Activated T-helper 2 cell treated with anti-CD3 and anti-CD28 coated beads, Interferon-gamma antibody, Interleukin-2, Interleukin-4, amounts not matched to agents 10 μg/mL and 5 μg/mL and 100 μg/mL, durations not matched to agents 14 hours and 24 hours and 36 hours (primary cell): ENCODE measurements around the gene CAPZB. TPM values are rescaled to one million over a fixed set of nuclear protein-coding genes. Genes with fewer than 3 reads are reported as not detected.
A peak's percentile ranks its signal among the peaks of the same experiment; 100 is the strongest.
"Not testable (repeated sequence)": the region's sequence is repeated elsewhere in the genome, so short reads cannot be mapped to it uniquely, and the experiment has no call there.

Experiments used
- DNase-seq: peaks from one replicate; pipeline ENCODE4 v3.0.0; 2021; ENCODE audit warnings: low spot score
- H3K27ac Mint-ChIP-seq: one replicate; pipeline ENCODE4 v1.8.0; 2021; ENCODE audit warnings: mixed read lengths
- H3K27me3 Mint-ChIP-seq: one replicate; pipeline ENCODE4 v1.8.0; 2021; ENCODE audit warnings: low read depth, mixed read lengths
- H3K36me3 Mint-ChIP-seq: one replicate; pipeline ENCODE4 v1.8.0; 2021; ENCODE audit warnings: low read depth, mixed read lengths
- H3K4me1 Mint-ChIP-seq: one replicate; pipeline ENCODE4 v1.8.0; 2021; ENCODE audit warnings: low read depth, mixed read lengths
- H3K4me3 Mint-ChIP-seq: one replicate; pipeline ENCODE4 v1.8.0; 2021; ENCODE audit warnings: low read depth, mild to moderate bottlenecking, moderate library complexity, mixed read lengths
- H3K9me3 Mint-ChIP-seq: one replicate; pipeline ENCODE4 v1.8.0; 2021; ENCODE audit warnings: mixed read lengths
- intact Hi-C: fragments of 100-400 bp; cut with micrococcal nuclease; formaldehyde crosslinking; loops from one replicate; pipeline ENCODE4 v1.15.1; 2023
- total RNA-seq: library from RNA; stranded (reverse); gene quantifications from 2 replicates; pipeline ENCODE4 v1.2.3, GENCODE V29; 2022

The CAPZB gene
- total RNA-seq, 1 donor from 2014 or later, result 329 TPM

DNA sequence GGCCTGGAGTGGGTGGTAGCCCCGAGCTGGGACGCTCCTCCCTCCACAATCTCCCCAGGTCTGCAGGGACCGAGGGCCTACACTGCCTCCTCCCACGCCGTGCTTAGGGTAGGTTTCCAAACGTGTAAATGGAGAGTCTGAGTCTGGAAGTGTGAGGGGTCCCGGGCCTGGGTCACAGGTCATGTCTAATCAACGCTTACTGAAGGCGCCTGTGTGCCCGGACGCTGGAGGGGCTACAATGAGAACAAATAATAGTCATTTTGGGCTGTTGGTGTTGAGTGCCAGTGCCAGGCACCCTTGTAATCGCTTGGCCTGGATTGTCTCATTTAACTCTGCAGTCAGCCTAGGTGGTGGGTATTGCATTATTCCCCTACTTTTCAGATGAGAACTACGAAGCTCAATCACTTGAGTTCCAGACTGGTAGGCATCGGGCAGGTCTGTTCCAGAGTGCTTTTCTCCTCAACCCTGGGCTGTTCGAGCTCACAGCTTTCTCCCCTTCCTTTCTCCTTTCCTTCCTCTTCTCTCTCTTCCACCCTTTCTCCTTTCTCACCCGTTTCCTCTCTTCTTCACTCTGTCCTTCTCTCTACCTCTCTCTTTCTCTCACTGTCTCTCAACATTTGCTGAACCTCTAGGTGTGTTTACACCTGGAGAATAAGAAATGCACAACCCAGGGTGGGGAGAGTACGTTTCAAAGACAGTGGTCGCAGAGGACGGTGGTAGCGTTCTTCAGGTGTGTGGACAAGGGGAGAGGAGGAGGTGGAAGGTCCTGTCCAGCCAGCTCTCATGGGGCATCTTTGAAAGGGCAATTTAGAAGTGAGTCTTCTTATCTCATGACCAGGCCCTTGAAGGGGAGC is 172.3 kb downstream of the CAPZB start:
- DNase-seq, result no peak
- H3K27ac Mint-ChIP-seq, result peak overlapping the region; percentile 12
- intact Hi-C loops, result loop anchor here (1.0 kb wide), 1 partner anchor 62 kb away; the partner anchor contains the start of genes EMC1 and MRTO4
- no peaks in the 10 kb centered on the region for H3K9me3 Mint-ChIP-seq
- H3K4me3 Mint-ChIP-seq, result peak overlapping the region; percentile 85
- H3K27me3 Mint-ChIP-seq, result no peaks in the 10 kb centered on the region
- H3K4me1 Mint-ChIP-seq, result peaks cover 31% of the 10 kb centered on the region
- peaks cover 13% of the 10 kb centered on the region for H3K36me3 Mint-ChIP-seq

- Mint-ChIP-seq H3K27ac (peak within 1 kb of the TSS; percentile 78), H3K36me3 (peaks cover 19% of the 10 kb centered on the region), H3K4me1 (peaks cover 31% of the 10 kb centered on the region), H3K4me3 (peak within 1 kb of the TSS; percentile 93), H3K9me3 (no peaks in the 10 kb centered on the region), H3K27me3 (no peaks in the 10 kb centered on the region)
- intact Hi-C loops, result loop anchor here (1.0 kb wide), 1 partner anchor 61 kb away; the partner anchor contains the start of genes EMC1 and MRTO4
- peak; percentile 91 for DNase-seq
These were observed 173.2 kb downstream of the CAPZB start, which contains the start of the genes AKR7A2 and SLC66A1 for GRCh38 chr1:19311931-19312781. Gene AKR7A2, minus strand, starts transcription at chr1:19312144. Its CDS starts 20 bp downstream, at chr1:19312124. Gene SLC66A1, plus strand, starts transcription at chr1:19312326. Its CDS starts 5,352 bp downstream, at chr1:19317678.

DNA sequence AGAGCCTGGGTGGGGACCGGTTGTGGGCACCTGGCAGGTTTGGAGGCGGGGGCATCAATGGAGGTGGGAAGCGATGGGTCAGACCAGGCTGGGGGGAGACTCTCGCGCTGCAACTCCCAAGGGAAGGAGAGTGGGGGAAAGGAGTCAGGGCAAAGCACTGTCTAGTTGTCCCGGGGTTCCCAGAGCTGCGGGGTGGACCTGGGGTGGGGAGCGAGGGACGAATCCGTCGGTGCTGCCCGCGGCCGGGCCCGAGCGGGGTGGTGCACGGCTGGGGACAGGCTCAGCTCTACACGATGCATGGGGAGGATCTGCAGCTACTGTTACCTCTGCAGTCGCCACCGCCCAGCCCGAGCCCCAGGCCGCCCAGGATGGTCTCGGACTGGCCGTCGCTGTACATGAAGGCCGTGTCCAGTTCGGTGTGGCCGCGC is 173.8 kb downstream of the CAPZB start:
- peaks cover 31% of the 10 kb centered on the region for H3K4me1 Mint-ChIP-seq
- intact Hi-C loops, result no loop called here
- no peaks in the 10 kb centered on the region for H3K9me3 Mint-ChIP-seq
- H3K27ac Mint-ChIP-seq, result peak overlapping the region; percentile 78
- H3K36me3 Mint-ChIP-seq, result peaks cover 22% of the 10 kb centered on the region
- DNase-seq, result no peak
- H3K27me3 Mint-ChIP-seq, result no peaks in the 10 kb centered on the region
- H3K4me3 Mint-ChIP-seq, result peak overlapping the region; percentile 93

DNA sequence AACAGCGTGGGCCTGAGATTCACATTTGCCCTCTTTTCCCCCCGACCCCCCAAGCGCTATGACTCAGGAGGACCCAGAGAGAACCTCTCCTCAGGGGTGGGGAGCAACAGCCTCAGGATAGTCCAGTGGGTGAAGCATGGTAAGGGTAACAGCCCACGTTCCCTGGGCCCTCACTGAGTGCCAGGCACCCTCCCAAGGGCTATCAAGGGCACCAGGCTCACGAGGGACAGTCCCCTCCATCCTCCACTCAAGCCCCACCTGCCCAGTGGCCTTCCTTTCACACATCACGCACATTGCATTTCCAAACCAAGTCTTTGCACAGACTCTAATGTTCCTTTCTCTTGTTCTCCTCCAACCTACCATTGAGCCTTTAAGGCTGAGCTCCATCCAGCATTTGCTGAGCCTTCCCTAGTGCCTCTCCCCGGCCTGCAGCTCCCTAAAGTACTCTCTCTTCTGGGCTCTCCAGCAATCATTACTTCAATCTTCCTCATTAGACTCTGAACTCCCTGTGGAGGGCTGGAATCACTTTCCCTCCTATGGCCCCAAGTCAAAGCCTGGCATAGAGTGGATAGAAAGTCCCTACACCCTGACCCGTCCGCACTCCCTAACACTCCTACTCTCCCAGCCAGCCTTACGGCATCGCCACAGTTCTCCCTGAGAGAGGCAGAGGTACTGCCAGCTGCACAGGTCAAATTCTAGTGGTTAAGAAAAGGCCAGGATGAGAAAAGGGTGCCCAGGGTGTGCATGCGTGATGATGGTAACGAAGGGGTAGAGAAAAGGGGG is 174.4 kb downstream of the CAPZB start:
- peak overlapping the region; percentile 78 for H3K27ac Mint-ChIP-seq
- intact Hi-C loops, result no loop called here
- H3K27me3 Mint-ChIP-seq, result no peaks in the 10 kb centered on the region
- DNase-seq, result no peak
- H3K4me3 Mint-ChIP-seq, result peak overlapping the region; percentile 93
- H3K9me3 Mint-ChIP-seq, result no peaks in the 10 kb centered on the region
- peaks cover 27% of the 10 kb centered on the region for H3K4me1 Mint-ChIP-seq
- H3K36me3 Mint-ChIP-seq, result peaks cover 22% of the 10 kb centered on the region

DNA sequence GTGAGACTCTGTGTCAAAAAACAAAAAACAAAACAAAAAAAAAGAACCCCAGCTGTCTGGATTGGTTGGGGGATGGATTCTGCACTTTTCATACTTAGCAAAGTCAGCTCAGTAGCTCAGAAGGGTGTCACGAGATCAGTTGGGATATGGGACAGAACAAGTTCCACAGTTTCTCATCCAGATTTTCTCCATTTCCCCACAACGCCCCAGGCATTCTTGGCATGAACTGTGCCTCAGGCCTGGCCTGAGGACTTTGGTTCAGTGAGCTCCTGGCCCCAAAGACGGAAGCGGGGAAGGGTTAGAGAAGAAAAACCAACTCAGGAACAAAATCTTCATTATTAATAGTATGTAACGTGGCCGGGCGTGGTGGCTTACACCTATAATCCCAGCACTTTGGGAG is 175.3 kb downstream of the CAPZB start:
- intact Hi-C loops, result no loop called here
- Mint-ChIP-seq H3K9me3 (no peaks in the 10 kb centered on the region), H3K36me3 (peaks cover 31% of the 10 kb centered on the region), H3K27ac (no peak overlapping the region), H3K4me3 (peak overlapping the region; percentile 93), H3K4me1 (peaks cover 22% of the 10 kb centered on the region), H3K27me3 (no peaks in the 10 kb centered on the region)
- no peak for DNase-seq

GRCh38 chr1:19309123-19309813 is 176.1 kb downstream of the CAPZB start:
- no peaks in the 10 kb centered on the region for H3K9me3 Mint-ChIP-seq
- H3K4me3 Mint-ChIP-seq, result peak overlapping the region; percentile 38
- H3K27ac Mint-ChIP-seq, result no peak overlapping the region
- DNase-seq, result no peak
- H3K36me3 Mint-ChIP-seq, result peaks cover 37% of the 10 kb centered on the region
- intact Hi-C loops, result no loop called here
- H3K4me1 Mint-ChIP-seq, result peaks cover 22% of the 10 kb centered on the region
- no peaks in the 10 kb centered on the region for H3K27me3 Mint-ChIP-seq

DNA sequence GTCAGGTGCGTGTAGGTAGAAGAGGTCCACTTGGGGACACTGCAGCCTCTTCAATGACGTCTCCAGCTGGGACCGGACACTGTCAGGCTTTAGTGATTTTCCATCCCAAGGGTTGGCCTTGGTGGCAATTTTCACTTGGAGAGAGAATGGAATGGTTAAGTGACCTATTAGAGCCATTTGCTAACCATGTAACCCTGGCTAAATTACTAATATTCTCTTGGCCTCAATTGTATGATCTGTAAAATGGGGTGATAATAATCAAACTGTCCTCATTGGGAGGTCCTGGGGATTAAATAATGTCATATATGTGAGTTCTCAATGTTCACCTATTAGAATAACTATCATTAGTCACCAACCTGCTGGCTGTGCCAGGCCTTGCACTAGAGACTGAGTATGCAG is 176.8 kb downstream of the CAPZB start:
- no peak overlapping the region for H3K27ac Mint-ChIP-seq
- H3K4me1 Mint-ChIP-seq, result peaks cover 22% of the 10 kb centered on the region
- H3K9me3 Mint-ChIP-seq, result no peaks in the 10 kb centered on the region
- peak overlapping the region; percentile 38 for H3K4me3 Mint-ChIP-seq
- peaks cover 40% of the 10 kb centered on the region for H3K36me3 Mint-ChIP-seq
- intact Hi-C loops, result no loop called here
- H3K27me3 Mint-ChIP-seq, result no peaks in the 10 kb centered on the region
- DNase-seq, result no peak

- intact Hi-C loops, result no loop called here
- H3K4me1 Mint-ChIP-seq, result peaks cover 16% of the 10 kb centered on the region
- H3K27me3 Mint-ChIP-seq, result no peaks in the 10 kb centered on the region
- no peak overlapping the region for H3K27ac Mint-ChIP-seq
- no peak overlapping the region for H3K4me3 Mint-ChIP-seq
- H3K36me3 Mint-ChIP-seq, result peaks cover 44% of the 10 kb centered on the region
- no peak for DNase-seq
- H3K9me3 Mint-ChIP-seq, result no peaks in the 10 kb centered on the region
These were observed 177.4 kb downstream of the CAPZB start for GRCh38 chr1:19307794-19308508.

DNA sequence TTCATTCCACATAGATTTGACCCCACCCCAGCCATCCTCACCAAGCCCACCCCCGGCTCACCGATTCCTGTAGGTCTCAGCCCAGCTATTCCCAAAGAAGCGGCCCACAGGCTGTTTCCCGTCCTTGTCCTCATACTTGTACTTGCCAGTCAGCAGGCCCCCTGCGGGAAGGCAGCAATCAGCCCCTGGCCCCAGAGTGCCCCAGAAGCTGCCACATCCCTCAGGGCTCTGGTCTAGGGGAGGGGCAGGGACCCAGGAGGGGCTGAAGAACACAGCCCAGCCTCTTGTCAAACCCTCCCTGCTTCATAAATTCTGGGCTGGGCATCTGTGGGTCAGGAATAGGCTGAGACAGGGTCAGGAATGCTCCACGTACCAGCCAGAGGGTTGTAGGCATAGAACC is 178.4 kb downstream of the CAPZB start:
- Mint-ChIP-seq H3K9me3 (no peaks in the 10 kb centered on the region), H3K4me1 (peaks cover 13% of the 10 kb centered on the region), H3K27me3 (no peaks in the 10 kb centered on the region), H3K36me3 (peaks cover 49% of the 10 kb centered on the region), H3K4me3 (no peak overlapping the region), H3K27ac (no peak overlapping the region)
- DNase-seq, result no peak
- intact Hi-C loops, result no loop called here

- Mint-ChIP-seq H3K36me3 (peaks cover 46% of the 10 kb centered on the region), H3K9me3 (no peaks in the 10 kb centered on the region), H3K4me3 (no peak overlapping the region), H3K27me3 (no peaks in the 10 kb centered on the region), H3K4me1 (peaks cover 7% of the 10 kb centered on the region), H3K27ac (no peak overlapping the region)
- DNase-seq, result no peak
- intact Hi-C loops, result no loop called here
These were observed 179.5 kb downstream of the CAPZB start for GRCh38 chr1:19305880-19306279.

- H3K4me1 Mint-ChIP-seq, intact Hi-C loops, H3K4me3 Mint-ChIP-seq, H3K27me3 Mint-ChIP-seq, H3K27ac Mint-ChIP-seq, DNase-seq, H3K9me3 Mint-ChIP-seq: not testable (repeated sequence)
- peaks cover 45% of the 10 kb centered on the region for H3K36me3 Mint-ChIP-seq
These were observed 181.3 kb downstream of the CAPZB start for GRCh38 chr1:19304081-19304480.
